Activated CD8-positive, alpha-beta T cell treated with anti-CD3 and anti-CD28 coated beads for 36 hours (primary cell): ENCODE data around the gene PLCL2. TPM values are rescaled to one million over a fixed set of nuclear protein-coding genes. Genes with fewer than 3 reads are reported as not detected.

Experiments used
- ATAC-seq: fragments of 200-7000 bp; cut with Tn5 transposase; one replicate; pipeline ENCODE4 v1.10.0; 2021; ENCODE audit warnings: mild to moderate bottlenecking, moderate library complexity
- CTCF ChIA-PET: fragments of 350-600 bp; sonication (Branson Sonifier 250); formaldehyde crosslinking; loops from one replicate; lab custom pipeline; 2021; ENCODE audit warnings: antibody characterized with exemption; lab: Charles Lee
- POLR2A ChIA-PET: fragments of 350-600 bp; sonication (Branson Sonifier 250); formaldehyde crosslinking; loops from one replicate; lab custom pipeline; 2021; ENCODE audit warnings: antibody characterized with exemption; lab: Charles Lee
- DNase-seq: peaks from one replicate; pipeline ENCODE4 v3.0.0-alpha.2; 2020
- H3K27ac Mint-ChIP-seq: one replicate; pipeline ENCODE4 v1.8.0; 2021; ENCODE audit warnings: mild to moderate bottlenecking, mixed read lengths
- H3K27me3 Mint-ChIP-seq: one replicate; pipeline ENCODE4 v1.8.0; 2021; ENCODE audit warnings: mixed read lengths
- H3K36me3 Mint-ChIP-seq: one replicate; pipeline ENCODE4 v1.8.0; 2021; ENCODE audit warnings: low read depth, mixed read lengths
- H3K4me1 Mint-ChIP-seq: one replicate; pipeline ENCODE4 v1.8.0; 2021; ENCODE audit warnings: low read depth, mixed read lengths
- H3K4me3 Mint-ChIP-seq: one replicate; pipeline ENCODE4 v1.8.0; 2021; ENCODE audit warnings: mild to moderate bottlenecking, moderate library complexity, mixed read lengths
- H3K9me3 Mint-ChIP-seq: one replicate; pipeline ENCODE4 v1.8.0; 2021; ENCODE audit warnings: mixed read lengths
- CTCF ChIP-seq: fragments of 200-600 bp; IDR thresholded peaks from one replicate; pipeline ENCODE4 v1.8.0; 2022; ENCODE audit warnings: antibody characterized with exemption, mild to moderate bottlenecking
- intact Hi-C: fragments of 100-400 bp; cut with micrococcal nuclease; formaldehyde crosslinking; loops from one replicate; pipeline ENCODE4 v1.10.0; 2022
- total RNA-seq, 2 experiments: library from RNA; stranded (reverse); gene quantifications; one replicate each; pipeline ENCODE4 v1.2.3, GENCODE V29; 2021

Gene PLCL2
- total RNA-seq, 2 experiments from 2014 or later = 19.4 to 19.7 TPM

- no peak for DNase-seq
These were observed 170.9 kb downstream of the PLCL2 start for GRCh38 chr3:17055374-17056276.

DNA sequence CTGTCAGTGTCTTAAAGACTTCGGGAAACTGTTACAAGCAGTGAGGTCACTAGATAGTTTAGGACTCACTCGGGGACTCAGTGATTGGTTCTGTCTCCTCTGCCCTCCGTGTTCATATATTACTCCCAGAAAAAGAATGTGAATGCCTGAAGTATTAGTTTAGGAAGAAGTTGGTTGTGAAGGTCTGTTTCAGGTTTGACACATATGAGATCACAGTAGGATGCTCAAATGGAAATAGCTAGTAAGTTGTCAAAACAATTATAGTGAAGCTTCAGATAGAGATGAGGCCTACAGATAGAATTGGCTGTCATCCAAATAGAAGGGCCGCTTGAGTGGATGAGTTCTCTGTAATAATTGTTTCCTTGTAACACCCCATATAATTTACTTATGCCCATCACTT lies 172.6 kb downstream of the PLCL2 start:
- ChIA-PET POLR2A (no interaction called here), CTCF (interaction anchor here (1.0 kb wide), 1 partner anchor 55 kb away, joined by 3 read pairs; no protein-coding TSS in a partner anchor)
- Mint-ChIP-seq H3K9me3 (no peaks in the 10 kb centered on the region), H3K36me3 (peaks cover 45% of the 10 kb centered on the region), H3K4me1 (peaks cover 24% of the 10 kb centered on the region), H3K4me3 (no peak overlapping the region), H3K27me3 (no peaks in the 10 kb centered on the region), H3K27ac (no peak overlapping the region)
- DNase-seq (no peak), ATAC-seq (no peak)
- TF ChIP-seq CTCF = no peak
- intact Hi-C loops = no loop called here

More at GRCh38 chr3:17055374-17056276, 170.9 kb downstream of the PLCL2 start:
- H3K9me3 Mint-ChIP-seq = peaks cover under 1% of the 10 kb centered on the region
- no peak for ATAC-seq
- H3K4me3 Mint-ChIP-seq = no peak overlapping the region
- no peak for TF ChIP-seq CTCF
- H3K27me3 Mint-ChIP-seq = no peaks in the 10 kb centered on the region
- no peak overlapping the region for H3K27ac Mint-ChIP-seq
- CTCF ChIA-PET = no interaction called here
- peaks cover 50% of the 10 kb centered on the region for H3K36me3 Mint-ChIP-seq
- H3K4me1 Mint-ChIP-seq = peaks cover 22% of the 10 kb centered on the region
- POLR2A ChIA-PET = no interaction called here
- intact Hi-C loops = no loop called here

DNA sequence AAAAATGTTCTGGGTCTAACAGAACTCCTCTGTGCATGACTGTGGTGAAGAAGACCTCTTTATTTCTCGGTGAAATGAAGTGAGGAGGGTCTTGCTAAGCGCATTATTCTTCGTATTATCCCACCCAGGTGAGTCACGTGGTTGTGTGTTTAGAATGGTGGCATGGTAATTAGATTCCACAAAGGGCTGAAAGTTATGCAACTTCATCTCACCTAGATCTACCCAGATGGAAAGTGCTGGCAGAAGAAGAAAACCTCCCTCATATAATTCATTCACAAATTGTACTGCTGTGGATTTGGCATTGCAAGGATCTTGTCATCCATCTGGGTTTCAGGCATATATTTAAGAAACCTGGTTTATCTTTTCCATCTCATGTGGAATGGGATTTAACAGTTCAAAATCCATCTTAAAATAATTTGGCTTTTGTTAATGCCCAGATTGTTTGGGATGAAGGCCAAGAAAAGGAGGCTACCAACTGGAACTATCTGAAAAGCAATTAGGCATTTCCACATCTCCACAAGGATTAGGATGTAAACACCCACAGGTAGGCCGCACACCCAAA lies 175.3 kb downstream of the PLCL2 start:
- CTCF ChIA-PET = no interaction called here
- no peaks in the 10 kb centered on the region for H3K27me3 Mint-ChIP-seq
- no peak for TF ChIP-seq CTCF
- ATAC-seq (no peak), DNase-seq (no peak)
- H3K27ac Mint-ChIP-seq = no peak overlapping the region
- intact Hi-C loops = no loop called here
- H3K4me1 Mint-ChIP-seq = peaks cover 17% of the 10 kb centered on the region
- H3K9me3 Mint-ChIP-seq = no peaks in the 10 kb centered on the region
- POLR2A ChIA-PET = no interaction called here
- peaks cover 31% of the 10 kb centered on the region for H3K36me3 Mint-ChIP-seq
- no peak overlapping the region for H3K4me3 Mint-ChIP-seq

DNA sequence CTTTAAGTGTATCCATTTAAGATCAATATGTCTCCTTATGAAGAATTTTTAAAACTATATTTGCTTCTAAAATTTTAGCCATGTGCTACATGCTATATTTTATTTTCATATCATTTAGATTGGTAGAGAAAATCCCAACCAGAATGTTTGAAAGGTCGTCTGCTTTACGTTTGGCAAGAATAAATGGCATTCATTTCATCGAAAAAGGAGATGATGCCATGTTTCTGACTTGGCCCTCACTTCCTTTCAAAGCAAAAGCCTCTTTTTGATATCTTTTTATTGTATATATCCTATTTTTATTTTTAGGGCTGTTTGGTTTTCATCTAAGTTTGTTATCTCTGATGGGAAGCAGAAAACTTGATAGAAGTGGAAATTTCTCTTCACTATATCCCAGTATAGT lies 176.2 kb downstream of the PLCL2 start:
- H3K27ac Mint-ChIP-seq = no peak overlapping the region
- no peaks in the 10 kb centered on the region for H3K9me3 Mint-ChIP-seq
- H3K36me3 Mint-ChIP-seq = peaks cover 33% of the 10 kb centered on the region
- peaks cover 12% of the 10 kb centered on the region for H3K4me1 Mint-ChIP-seq
- ATAC-seq = no peak
- no peak for TF ChIP-seq CTCF
- DNase-seq = no peak
- no peaks in the 10 kb centered on the region for H3K27me3 Mint-ChIP-seq
- H3K4me3 Mint-ChIP-seq = no peak overlapping the region
- POLR2A ChIA-PET = no interaction called here
- CTCF ChIA-PET = interaction anchor here (1.3 kb wide), 1 partner anchor 18 kb away, joined by 4 read pairs; no protein-coding TSS in a partner anchor
- intact Hi-C loops = no loop called here

DNA sequence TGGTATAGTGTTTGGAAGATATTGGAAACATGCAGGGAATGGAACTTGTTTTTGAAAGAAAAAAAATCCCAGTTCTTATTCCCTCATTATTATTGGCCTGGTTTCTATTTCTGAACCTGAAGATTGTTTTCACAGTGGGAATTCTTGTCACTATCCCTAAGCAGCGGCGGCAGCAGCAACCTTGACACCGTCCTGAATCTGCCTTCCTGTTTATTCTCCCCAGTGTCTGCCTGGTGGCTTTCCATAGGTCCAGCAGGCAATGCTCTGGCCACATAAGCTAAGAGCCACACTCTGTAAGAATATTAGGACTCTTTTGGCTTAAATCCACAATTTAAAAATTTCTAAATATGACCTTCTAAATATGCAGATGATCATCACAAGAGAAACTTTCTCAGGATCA lies 178.0 kb downstream of the PLCL2 start:
- ATAC-seq = no peak
- no peak overlapping the region for H3K27ac Mint-ChIP-seq
- POLR2A ChIA-PET = no interaction called here

More for the DNA sequence above, 178.0 kb downstream of the PLCL2 start:
- no peak for TF ChIP-seq CTCF
- H3K27me3 Mint-ChIP-seq = no peaks in the 10 kb centered on the region
- H3K9me3 Mint-ChIP-seq = no peaks in the 10 kb centered on the region
- H3K4me1 Mint-ChIP-seq = peaks cover 10% of the 10 kb centered on the region
- DNase-seq = no peak
- CTCF ChIA-PET = no interaction called here
- no peak overlapping the region for H3K4me3 Mint-ChIP-seq
- intact Hi-C loops = no loop called here
- H3K36me3 Mint-ChIP-seq = peaks cover 23% of the 10 kb centered on the region
